ENCODE measurements around the gene GLG1.

GLG1 gene

DNA sequence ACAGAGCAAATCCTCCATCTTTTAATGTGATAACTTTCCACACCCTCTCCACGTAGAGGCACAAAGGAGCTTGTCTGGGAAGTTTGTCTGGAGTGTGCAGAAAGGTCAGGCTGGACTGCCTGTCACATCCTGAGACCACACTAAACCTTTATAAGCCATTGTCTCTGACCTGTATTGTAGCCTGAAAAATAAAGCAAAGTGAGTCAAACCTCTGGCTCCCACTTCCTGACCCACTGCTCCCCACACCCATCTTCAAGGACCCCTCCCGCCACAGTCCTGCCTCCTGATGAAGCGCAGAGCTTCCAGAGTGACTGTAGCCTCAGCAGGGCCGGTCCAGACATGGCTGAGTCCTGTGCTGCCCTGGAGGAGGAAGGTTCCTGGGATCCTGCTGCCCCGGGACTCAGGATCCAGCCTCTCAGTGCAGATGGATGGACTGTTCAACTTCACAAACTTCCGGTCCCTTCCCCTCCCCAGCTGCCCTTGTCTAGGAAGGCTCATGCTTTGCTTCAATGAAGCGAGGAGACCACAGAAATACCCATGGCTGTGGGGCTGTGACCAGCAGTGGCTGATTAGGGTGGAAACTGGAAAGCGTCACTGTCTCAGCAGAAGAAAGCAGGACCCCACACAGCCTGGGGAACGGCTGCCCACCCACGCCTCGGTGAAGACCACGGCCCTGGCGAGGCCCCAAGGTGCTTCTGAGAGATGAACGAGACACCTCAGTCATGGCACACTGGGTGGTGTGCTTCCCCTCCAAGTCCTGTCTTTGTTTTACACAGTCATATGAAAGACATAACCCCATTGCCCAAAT lies 154.8 kb downstream of the GLG1 start:
- TF ChIP-seq, protein P1, sequence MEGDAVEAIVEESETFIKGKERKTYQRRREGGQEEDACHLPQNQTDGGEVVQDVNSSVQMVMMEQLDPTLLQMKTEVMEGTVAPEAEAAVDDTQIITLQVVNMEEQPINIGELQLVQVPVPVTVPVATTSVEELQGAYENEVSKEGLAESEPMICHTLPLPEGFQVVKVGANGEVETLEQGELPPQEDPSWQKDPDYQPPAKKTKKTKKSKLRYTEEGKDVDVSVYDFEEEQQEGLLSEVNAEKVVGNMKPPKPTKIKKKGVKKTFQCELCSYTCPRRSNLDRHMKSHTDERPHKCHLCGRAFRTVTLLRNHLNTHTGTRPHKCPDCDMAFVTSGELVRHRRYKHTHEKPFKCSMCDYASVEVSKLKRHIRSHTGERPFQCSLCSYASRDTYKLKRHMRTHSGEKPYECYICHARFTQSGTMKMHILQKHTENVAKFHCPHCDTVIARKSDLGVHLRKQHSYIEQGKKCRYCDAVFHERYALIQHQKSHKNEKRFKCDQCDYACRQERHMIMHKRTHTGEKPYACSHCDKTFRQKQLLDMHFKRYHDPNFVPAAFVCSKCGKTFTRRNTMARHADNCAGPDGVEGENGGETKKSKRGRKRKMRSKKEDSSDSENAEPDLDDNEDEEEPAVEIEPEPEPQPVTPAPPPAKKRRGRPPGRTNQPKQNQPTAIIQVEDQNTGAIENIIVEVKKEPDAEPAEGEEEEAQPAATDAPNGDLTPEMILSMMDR (IDR thresholded peaks at IDR 0.05; ENCODE audit: insufficient read depth, missing control alignments): no peak
- no peak for DNase-seq (ENCODE audit: insufficient read length, low spot score)

GRCh38 chr16:74450967-74451760 lies 155.8 kb downstream of the GLG1 start:
- DNase-seq (ENCODE audit: insufficient read length, low spot score): no peak
- FAIRE-seq: no peak

More for the DNA sequence above, 154.8 kb downstream of the GLG1 start:
- no peak for FAIRE-seq

GRCh38 chr16:74450236-74450635 lies 156.7 kb downstream of the GLG1 start:
- DNase-seq (ENCODE audit: insufficient read length, low spot score) (no peak), FAIRE-seq (no peak)
- TF ChIP-seq, protein P1 (IDR thresholded peaks at IDR 0.05; ENCODE audit: insufficient read depth, missing control alignments): no peak

More at GRCh38 chr16:74450967-74451760, 155.8 kb downstream of the GLG1 start:
- TF ChIP-seq, protein P1 (IDR thresholded peaks at IDR 0.05; ENCODE audit: insufficient read depth, missing control alignments): no peak

- FAIRE-seq (no peak), DNase-seq (ENCODE audit: insufficient read length, low spot score) (no peak)
- TF ChIP-seq, protein P1 (IDR thresholded peaks at IDR 0.05; ENCODE audit: insufficient read depth, missing control alignments): no peak
These were observed 157.4 kb downstream of the GLG1 start for GRCh38 chr16:74449470-74449869.

DNA sequence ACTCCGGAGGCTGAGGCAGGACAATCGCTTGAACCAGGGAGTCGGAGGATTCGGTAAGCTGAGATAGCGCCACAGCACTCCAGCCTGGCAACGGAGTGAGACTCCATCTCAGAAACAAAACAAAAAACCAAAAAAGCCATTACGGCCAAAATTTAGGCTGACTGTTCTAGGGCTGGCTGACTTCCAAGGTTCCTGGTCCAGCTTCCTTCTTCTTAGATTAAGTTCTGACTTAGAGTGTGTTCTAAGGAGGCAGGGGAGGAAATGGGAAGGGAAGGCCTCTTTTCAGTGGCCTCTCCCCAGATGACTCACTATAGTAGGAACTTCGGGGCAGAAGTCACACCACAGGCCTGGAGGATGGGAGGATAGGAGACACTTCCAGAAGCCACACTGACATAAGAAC lies 157.9 kb downstream of the GLG1 start:
- no peak for FAIRE-seq

DNA sequence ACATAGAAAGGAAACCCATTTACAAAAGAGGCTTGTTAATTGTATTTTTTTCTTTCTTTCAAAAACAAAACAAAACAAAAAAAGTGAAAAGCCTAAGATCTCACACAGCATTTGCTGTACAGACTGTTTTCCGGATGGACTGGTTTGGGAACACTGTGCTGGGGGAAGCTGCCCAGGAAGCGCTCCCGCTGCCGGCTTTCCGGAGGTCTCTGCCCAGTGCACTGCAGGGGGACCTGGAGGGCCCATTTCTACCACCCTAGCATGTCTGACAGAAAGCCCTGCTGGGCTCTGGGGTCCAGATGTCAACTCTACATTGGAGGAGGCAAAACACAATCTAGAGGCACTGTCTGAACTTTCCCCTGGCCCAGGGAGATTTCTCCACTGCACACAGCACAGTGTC lies 159.3 kb downstream of the GLG1 start:
- DNase-seq (ENCODE audit: insufficient read length, low spot score) (no peak), FAIRE-seq (no peak)
- TF ChIP-seq, protein P1 (IDR thresholded peaks at IDR 0.05; ENCODE audit: insufficient read depth, missing control alignments): no peak

More for the DNA sequence above, 157.9 kb downstream of the GLG1 start:
- TF ChIP-seq, protein P1 (IDR thresholded peaks at IDR 0.05; ENCODE audit: insufficient read depth, missing control alignments): no peak
- no peak for DNase-seq (ENCODE audit: insufficient read length, low spot score)

Data from D721Med (cell line).